Heart left ventricle (tissue), 16 donors: ENCODE measurements around the gene GRIN1. TPM values are rescaled to one million over a fixed set of nuclear protein-coding genes. Genes with fewer than 3 reads are reported as not detected.
A peak's percentile ranks its signal among the peaks of the same experiment; 100 is the strongest.

Source experiments
- ATAC-seq, 4 donors: fragments of 200-7000 bp; cut with Tn5 transposase; one replicate each; pipeline ENCODE4 v1.9.1; 2020 to 2022; ENCODE audit warnings: moderate library complexity in 4 of 4, mild to moderate bottlenecking in 3 of 4, moderate number of reproducible peaks in 1 of 4
- DNase-seq, 5 donors: peaks; one replicate each; pipeline ENCODE4 v3.0.0-alpha.2; 2020
- H3K27ac ChIP-seq, 12 donors: fragments of 200-600 bp; sonication (generic) in 4 of 12; one replicate each; pipeline versions ENCODE4 v1.5.0 to v1.8.0; 2016 to 2022; ENCODE audit warnings: mild to moderate bottlenecking in 2 of 12
- H3K27me3 ChIP-seq, 9 donors: fragments of 200-600 bp; sonication (generic) in 2 of 9; one replicate each; pipeline versions ENCODE4 v1.5.1 to v1.8.0; 2016 to 2022; ENCODE audit warnings: mild to moderate bottlenecking in 3 of 9
- H3K36me3 ChIP-seq, 9 donors: fragments of 200-600 bp; sonication (generic) in 2 of 9; one replicate each; pipeline versions ENCODE4 v1.5.0 to v1.8.0; 2018 to 2022; ENCODE audit warnings: mild to moderate bottlenecking in 2 of 9
- H3K4me1 ChIP-seq, 12 donors: fragments of 200-600 bp; sonication (generic) in 4 of 12; one replicate each; pipeline versions ENCODE4 v1.5.0 to v1.8.0; 2016 to 2022; ENCODE audit warnings: mild to moderate bottlenecking in 3 of 12
- H3K4me3 ChIP-seq, 12 donors: fragments of 200-600 bp; sonication (generic) in 4 of 12; one replicate each; pipeline versions ENCODE4 v1.5.0 to v1.8.0; 2017 to 2022; ENCODE audit warnings: mild to moderate bottlenecking in 9 of 12, moderate library complexity in 4 of 12
- H3K9me3 ChIP-seq, 12 donors: fragments of 200-600 bp; sonication (generic) in 4 of 12; one replicate each; pipeline versions ENCODE4 v1.5.0 to v1.8.0; 2016 to 2022; ENCODE audit warnings: mild to moderate bottlenecking in 1 of 12
- CTCF ChIP-seq, 12 donors: fragments of 200-600 bp; sonication (generic) in 4 of 12; IDR thresholded peaks; one replicate each; pipeline versions ENCODE4 v1.5.0 to v1.8.0; 2018 to 2022; ENCODE audit warnings: antibody characterized with exemption in 12 of 12, mild to moderate bottlenecking in 5 of 12
- POLR2A ChIP-seq, 2 donors: fragments of 450-650 bp; IDR thresholded peaks; one replicate each; pipeline ENCODE4 v1.6.1; 2017; ENCODE audit warnings: antibody characterized with exemption in 2 of 2, mild to moderate bottlenecking in 2 of 2, moderate library complexity in 2 of 2
- WGBS, 4 donors: extraction: QIAGEN DNeasy Blood & Tissue Kit in 2 of 4; methylation state at CpG; one replicate each; pipeline versions ENCODE4 v1.1.5 to v1.1.7; 2013 to 2018; 5-methylcytosine and 5-hydroxymethylcytosine counted together
- intact Hi-C, 10 donors: fragments of 100-400 bp; cut with DNase I; formaldehyde crosslinking; loops; one replicate each; pipeline versions ENCODE4 v1.11.1 to v1.14.2; 2022
- polyA plus RNA-seq, 2 donors: library from polyadenylated mRNA; stranded (reverse); fragments of 200-250 nt; gene quantifications; one replicate each; pipeline ENCODE4 v1.2.3, GENCODE V29; 2013
- total RNA-seq, 9 donors: library from RNA; depleted of rRNA in 2 of 9; stranded (reverse); fragments of >200 nt in 2 of 9; fragmentation: NEBNext Ultra II Directional in 3 of 9; extraction: Animal tissue kit (Norgen Biotek cat#: 25700) in 3 of 9; gene quantifications; one replicate each; pipeline versions ENCODE4 v1.1.0 to v1.2.4, GENCODE V29; 2016 to 2023
- donor health status: ischemic (EF 13 %, LVEDD 7.1; RV severe dilation, severe dysfunction).
- donor health status: healthy with polysubstance abuse.
- donor health status: DM: no; HTN: yes; CAD: no.
- donor health status: DM: no; HTN: no; CAD: no.
- donor health status: ischemic (EF 25% LVEDD 6.9; RV normal size, moderate dysfunction).
- donor health status: ischemic (EF 25% LVEDD 5.7; RV mildly dilated, moderate dysfunction).
- donor health status: healthy.
- donor health status: DM: yes; HTN: yes; CAD: no.
- donor health status: ischemic (EF 35%, LVEDD 5.7; RV mildly dilated, moderate dysfunction).
- donor health status: nonischemic (EF 11% LVEDD 7.7; RV severe dilation, severe dysfunction).
- donor health status: DM: yes; HTN: yes; CAD: no.
- donor health status: PGD.
- donor health status: ischemic (EF 29% LVEDD 5.4; RV normal size, mild dysfunction).
- donor health status: nonischemic (EF 23%, LVEDD 6.1; RV moderate dilation, normal function).

GRIN1 gene
- total and polyA plus RNA-seq, 11 donors, result 0.10 TPM; not detected in 10

- peaks cover 6 to 36% (median 21%) of the 10 kb centered on the region in 12 donors for H3K4me1 ChIP-seq
- intact Hi-C loops, result loop anchor here in 1 of 10 donors (5.0 kb wide), 1 partner anchor 41 kb away; no protein-coding TSS in a partner anchor
- ATAC-seq (no peak), DNase-seq (no peak)
- TF ChIP-seq CTCF (IDR thresholded peaks at IDR 0.05) (no peak), POLR2A (IDR thresholded peaks at IDR 0.05) (no peak)
- H3K36me3 ChIP-seq, result no peaks in the 10 kb centered on the region
- H3K4me3 ChIP-seq, result peak overlapping the region; percentile 21 to 55 (median 40)
- H3K27ac ChIP-seq, result no peak overlapping the region
- 0 to 1% (median 1%) methylated on average over 15 to 36 of the region's 36 CpGs for WGBS, 4 donors
- H3K27me3 ChIP-seq, result peaks cover 56 to 91% (median 65%) of the 10 kb centered on the region in 9 donors
- no peaks in the 10 kb centered on the region for H3K9me3 ChIP-seq
These were observed 29.6 kb downstream of the GRIN1 start for GRCh38 chr9:137168573-137168903.

GRCh38 chr9:137168904-137169856 lies 30.2 kb downstream of the GRIN1 start:
- no peak overlapping the region for H3K27ac ChIP-seq
- H3K4me1 ChIP-seq, result peaks cover 6 to 35% (median 20%) of the 10 kb centered on the region in 12 donors
- no peaks in the 10 kb centered on the region for H3K9me3 ChIP-seq
- ATAC-seq (peak in 2 of 4 donors; percentile 44), DNase-seq (no peak)
- peak overlapping the region; percentile 21 to 55 (median 40) for H3K4me3 ChIP-seq
- no peak for TF ChIP-seq POLR2A (IDR thresholded peaks at IDR 0.05)
- no peak for TF ChIP-seq CTCF (IDR thresholded peaks at IDR 0.05)
- no peaks in the 10 kb centered on the region for H3K36me3 ChIP-seq
- intact Hi-C loops, result loop anchor here in 1 of 10 donors (5.0 kb wide), 1 partner anchor 42 kb away; no protein-coding TSS in a partner anchor
- 0 to 1% (median 1%) methylated on average over 22 to 124 of the region's 124 CpGs for WGBS, 4 donors
- peaks cover 49 to 85% (median 59%) of the 10 kb centered on the region in 9 donors for H3K27me3 ChIP-seq

GRCh38 chr9:137169896-137170358 lies 31.0 kb downstream of the GRIN1 start, which contains the start of gene LRRC26:
TSS of gene LRRC26 (minus strand) at chr9:137170051. CDS start at chr9:137169943, 108 bp downstream.
- peaks cover 42 to 77% (median 52%) of the 10 kb centered on the region in 9 donors for H3K27me3 ChIP-seq
- no peaks in the 10 kb centered on the region for H3K36me3 ChIP-seq
- ATAC-seq (no peak), DNase-seq (no peak)
- intact Hi-C loops, result loop anchor here in 1 of 10 donors (5.0 kb wide), 1 partner anchor 43 kb away; no protein-coding TSS in a partner anchor
- 0 to 12% (median 9%) methylated on average over 2 to 41 of the region's 41 CpGs for WGBS, 4 donors
- peaks cover 6 to 35% (median 20%) of the 10 kb centered on the region in 12 donors for H3K4me1 ChIP-seq
- H3K27ac ChIP-seq, result no peak within 1 kb of the TSS
- TF ChIP-seq CTCF (IDR thresholded peaks at IDR 0.05) (no peak), POLR2A (IDR thresholded peaks at IDR 0.05) (no peak)
- H3K4me3 ChIP-seq, result peak within 1 kb of the TSS; percentile 21 to 55 (median 40)
- no peaks in the 10 kb centered on the region for H3K9me3 ChIP-seq
